ENCODE data around the gene PHACTR3. TPM values are rescaled to one million over a fixed set of nuclear protein-coding genes. Genes with fewer than 3 reads are reported as not detected.

PHACTR3 gene
- total RNA-seq, 1 experiment from 2014 or later, result not detected

DNA sequence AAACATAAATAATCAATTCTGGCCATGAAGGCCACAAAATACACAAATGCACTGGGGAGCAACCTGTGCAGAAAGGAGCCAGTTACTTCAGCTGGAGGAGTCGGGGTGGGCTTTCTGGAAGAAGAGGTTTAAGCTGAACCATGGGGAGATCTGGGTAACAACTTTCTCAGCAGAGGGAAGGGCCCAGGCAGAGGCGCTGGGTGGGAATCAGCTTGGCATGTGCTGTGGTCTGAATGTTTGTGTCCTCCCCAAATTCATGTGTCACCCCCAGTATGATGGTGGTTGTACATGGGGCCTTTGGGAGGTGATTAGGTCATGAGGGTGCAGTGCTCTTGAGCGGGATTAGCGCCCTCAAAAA is 221.2 kb downstream of the PHACTR3 start:
- no peak for DNase-seq
- Histone ChIP-seq H3K36me3 (no peaks in the 10 kb centered on the region), H3K4me3 (no peak overlapping the region), H3K27me3 (no peaks in the 10 kb centered on the region), H3K9me3 (no peaks in the 10 kb centered on the region)

- Histone ChIP-seq H3K27me3 (no peaks in the 10 kb centered on the region), H3K4me3 (no peak overlapping the region), H3K36me3 (no peaks in the 10 kb centered on the region), H3K9me3 (no peaks in the 10 kb centered on the region)
- DNase-seq, result no peak
Measured at GRCh38 chr20:59825944-59826759, 221.8 kb downstream of the PHACTR3 start.

DNA sequence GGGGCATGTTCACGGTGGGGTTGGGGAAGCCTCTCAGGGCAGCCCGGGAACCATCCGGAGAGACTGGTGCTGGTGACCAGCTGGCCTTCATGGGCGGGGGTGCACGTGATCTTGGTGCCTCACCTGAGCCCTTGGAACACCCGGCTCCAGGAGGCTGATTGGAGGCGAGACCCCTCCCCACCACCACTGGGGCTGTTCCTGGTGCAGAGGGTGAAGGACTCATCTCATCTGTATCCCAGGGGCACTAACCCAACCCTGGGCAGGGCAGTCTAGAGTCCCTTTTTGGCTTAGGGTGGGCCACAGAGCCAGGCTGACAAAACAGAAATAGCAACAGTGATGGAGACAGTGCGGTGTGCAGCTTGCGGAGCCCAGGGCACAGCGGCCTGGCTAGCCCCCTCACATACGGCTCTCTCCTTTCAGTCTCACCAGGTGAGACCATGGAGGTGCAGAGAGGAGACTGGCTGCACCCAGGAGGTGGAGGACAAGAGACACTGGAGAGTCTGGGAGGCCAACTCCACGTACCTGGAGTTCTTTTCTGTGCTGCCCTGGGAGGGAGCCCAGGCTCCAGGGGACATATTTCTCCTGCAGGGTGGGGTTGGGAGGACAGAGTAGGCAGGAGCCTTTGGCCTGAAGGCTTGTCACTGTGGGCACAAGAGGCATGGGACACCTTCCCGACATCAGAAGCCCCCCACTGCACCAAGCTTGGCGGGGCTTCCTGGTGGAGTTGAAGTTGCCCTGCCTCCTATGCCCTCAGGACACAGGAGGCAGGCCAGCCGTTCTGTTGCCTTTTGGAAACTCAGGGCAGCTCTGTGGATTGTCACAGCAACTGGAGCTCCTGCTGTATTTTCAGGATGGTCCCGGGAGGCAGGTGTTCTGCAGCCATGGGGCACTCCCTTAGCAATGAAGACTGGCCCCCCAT is 223.1 kb downstream of the PHACTR3 start:
- no peak overlapping the region for H3K4me3 ChIP-seq
- no peaks in the 10 kb centered on the region for H3K27me3 ChIP-seq
- DNase-seq, result no peak
- H3K9me3 ChIP-seq, result no peaks in the 10 kb centered on the region
- no peaks in the 10 kb centered on the region for H3K36me3 ChIP-seq

- Histone ChIP-seq H3K36me3 (no peaks in the 10 kb centered on the region), H3K27me3 (no peaks in the 10 kb centered on the region), H3K4me3 (no peak overlapping the region), H3K9me3 (no peaks in the 10 kb centered on the region)
- no peak for DNase-seq
Measured at GRCh38 chr20:59828125-59829053, 224.0 kb downstream of the PHACTR3 start.

DNA sequence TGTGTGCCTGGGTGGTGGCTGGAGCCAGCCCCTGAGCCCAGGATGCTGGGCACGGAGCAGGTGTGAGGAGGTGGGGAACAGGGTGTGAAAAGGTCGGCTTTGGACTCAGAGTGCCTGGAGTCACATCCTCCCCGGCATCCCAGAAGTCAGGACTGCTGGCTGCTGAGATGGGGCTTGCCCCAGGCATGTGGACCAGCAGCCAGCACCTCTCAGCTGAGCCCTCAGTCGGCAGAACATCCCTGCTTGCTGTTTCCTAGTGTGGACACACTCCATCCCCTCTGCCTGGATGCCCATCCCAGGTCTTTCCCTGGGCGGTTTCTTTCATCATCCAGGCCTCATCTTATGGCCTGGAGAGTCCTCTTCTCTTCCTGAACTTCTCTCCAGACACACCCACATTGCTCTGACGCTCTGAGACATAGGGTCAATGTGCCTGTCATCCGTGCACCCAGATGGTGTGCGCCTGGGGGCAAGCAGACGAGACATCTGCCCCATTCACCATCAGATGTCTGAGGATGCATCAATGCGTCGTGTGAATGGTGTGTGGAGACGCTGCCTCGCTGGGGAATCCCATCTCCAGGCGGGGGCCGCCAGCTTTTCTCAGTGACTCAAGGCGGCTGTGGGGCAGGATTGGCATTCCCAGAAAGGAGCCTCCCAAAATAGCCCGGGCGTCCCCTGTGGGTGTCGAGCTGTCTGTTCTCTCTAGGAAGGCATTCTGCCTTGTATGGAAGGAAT is 224.9 kb downstream of the PHACTR3 start:
- DNase-seq, result no peak
- Histone ChIP-seq H3K4me3 (no peak overlapping the region), H3K27me3 (no peaks in the 10 kb centered on the region), H3K9me3 (no peaks in the 10 kb centered on the region), H3K36me3 (no peaks in the 10 kb centered on the region)

DNA sequence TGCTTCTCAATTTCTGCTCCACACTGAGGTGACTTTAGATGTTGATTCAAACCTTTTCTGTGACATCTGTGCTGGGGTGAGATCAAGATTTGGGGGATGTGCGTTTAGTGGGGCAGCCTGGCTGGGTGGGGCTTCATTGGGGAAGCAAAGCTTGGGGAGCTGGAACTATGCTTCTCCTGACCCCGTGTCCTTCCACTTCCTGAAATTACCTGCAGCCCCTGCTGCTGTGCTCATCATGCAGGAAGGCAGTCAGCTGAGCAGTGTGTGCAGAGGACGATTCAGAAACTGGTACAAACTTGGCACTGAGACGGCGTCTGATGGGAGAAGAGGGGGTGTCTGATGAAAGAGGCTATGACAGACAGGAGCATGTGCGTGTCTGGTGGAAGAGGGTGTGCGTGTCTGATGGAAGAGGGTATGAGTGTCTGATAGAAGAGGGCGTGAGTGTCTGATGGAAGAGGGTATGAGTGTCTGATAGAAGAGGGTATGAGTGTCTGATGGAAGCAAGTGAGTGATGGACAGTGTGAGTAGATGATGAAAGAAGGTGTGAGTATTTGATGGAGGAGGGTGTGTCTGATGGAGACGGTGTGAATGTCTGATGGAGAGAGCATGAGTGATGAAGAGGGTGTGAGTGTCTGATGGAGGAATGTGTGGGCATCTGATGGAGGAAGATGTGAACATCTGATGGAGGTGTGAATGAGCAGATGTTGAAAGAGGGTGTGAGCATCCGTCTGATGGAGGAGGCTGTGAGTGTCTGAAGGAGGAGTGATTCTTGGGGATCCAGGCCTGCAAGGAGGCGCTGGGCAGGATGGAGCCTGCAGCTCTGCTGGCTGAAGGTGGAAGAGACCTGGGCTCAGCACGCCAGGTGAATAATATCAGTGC is 225.7 kb downstream of the PHACTR3 start:
- Histone ChIP-seq H3K4me3 (no peak overlapping the region), H3K9me3 (no peaks in the 10 kb centered on the region), H3K36me3 (no peaks in the 10 kb centered on the region), H3K27me3 (no peaks in the 10 kb centered on the region)
- no peak for DNase-seq

DNA sequence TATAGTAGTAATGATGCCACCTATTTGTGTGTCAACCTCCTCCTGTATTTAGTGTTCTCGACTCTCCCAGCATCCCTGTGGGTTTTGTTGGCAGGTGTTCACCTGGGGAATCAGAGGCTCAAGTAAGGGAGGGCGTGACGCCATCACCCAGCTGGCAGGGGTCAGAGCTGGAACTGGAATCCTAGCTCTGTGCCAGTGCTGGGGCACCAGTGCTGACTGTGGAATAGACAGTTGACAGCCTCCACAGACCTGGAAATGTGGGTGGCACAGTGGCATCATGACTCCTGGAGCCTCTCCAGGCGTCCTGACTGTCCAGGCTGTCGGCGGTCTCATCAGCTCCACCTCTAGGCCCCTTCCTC is 226.3 kb downstream of the PHACTR3 start:
- DNase-seq, result no peak
- Histone ChIP-seq H3K27me3 (no peaks in the 10 kb centered on the region), H3K36me3 (no peaks in the 10 kb centered on the region), H3K4me3 (no peak overlapping the region), H3K9me3 (no peaks in the 10 kb centered on the region)

DNA sequence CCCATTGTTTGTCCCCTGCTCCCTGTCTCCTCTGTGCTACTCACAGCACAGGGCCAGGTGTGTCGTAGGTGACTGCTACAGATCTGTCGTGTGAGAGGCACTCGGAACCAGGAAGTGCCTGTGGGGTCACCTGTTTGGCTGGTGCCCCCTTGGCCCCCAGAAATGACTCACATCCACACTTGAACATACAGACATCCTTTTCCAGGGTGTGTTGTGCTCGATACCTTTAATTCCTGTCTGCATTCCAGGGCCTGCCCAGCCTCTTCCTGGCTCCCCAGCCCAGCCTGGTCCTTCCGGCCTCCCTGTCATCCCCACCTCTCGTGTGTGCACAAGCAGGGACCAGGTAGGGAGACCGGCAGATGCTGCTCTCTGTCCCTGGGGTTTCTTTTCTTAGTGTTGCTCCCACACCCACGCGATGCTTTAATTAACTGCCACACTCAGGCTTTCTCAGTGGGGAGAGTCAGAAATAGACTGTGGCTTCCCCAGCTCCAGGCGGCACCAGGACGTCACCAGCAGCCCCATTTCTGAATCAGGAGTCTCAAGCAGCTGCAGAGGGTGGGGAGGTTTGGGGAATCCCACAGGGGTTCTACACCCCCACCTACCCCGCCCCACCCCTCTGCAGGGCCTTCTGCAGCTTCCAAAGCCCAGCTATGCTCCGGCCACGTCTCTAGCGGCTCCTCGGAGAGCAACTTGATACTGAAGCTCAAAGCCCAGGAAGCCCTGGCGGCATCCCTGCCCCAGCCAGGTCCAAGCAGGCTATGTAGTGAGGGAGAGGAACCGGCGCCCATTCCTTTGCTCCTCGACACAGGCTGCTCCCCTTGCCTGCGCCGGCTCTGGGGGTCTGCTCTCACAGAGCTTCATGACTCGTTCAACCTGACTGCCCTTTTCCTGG is 226.9 kb downstream of the PHACTR3 start:
- Histone ChIP-seq H3K4me3 (no peak overlapping the region), H3K36me3 (no peaks in the 10 kb centered on the region), H3K9me3 (no peaks in the 10 kb centered on the region), H3K27me3 (no peaks in the 10 kb centered on the region)
- DNase-seq, result no peak

DNA sequence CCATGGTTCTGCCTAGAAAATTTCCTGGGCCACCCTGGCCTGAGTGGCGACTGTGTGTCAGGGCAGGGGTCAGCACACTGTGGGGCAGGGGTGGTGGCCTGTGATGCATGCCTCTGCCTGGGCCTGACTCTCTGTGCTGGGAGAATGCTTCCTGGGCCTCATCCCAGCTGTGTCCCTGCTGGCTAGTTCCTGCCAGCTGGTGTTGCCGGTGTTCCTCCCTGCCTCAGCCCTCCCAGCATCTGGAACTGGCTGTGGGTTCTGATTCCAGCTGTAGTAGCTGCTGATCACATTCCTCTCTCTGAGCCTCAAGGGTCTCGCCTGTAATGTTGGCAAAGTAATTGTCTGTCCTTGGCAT is 227.6 kb downstream of the PHACTR3 start:
- H3K27me3 ChIP-seq, result no peaks in the 10 kb centered on the region
- no peak for DNase-seq
- H3K4me3 ChIP-seq, result no peak overlapping the region
- H3K9me3 ChIP-seq, result no peaks in the 10 kb centered on the region
- H3K36me3 ChIP-seq, result no peaks in the 10 kb centered on the region

DNA sequence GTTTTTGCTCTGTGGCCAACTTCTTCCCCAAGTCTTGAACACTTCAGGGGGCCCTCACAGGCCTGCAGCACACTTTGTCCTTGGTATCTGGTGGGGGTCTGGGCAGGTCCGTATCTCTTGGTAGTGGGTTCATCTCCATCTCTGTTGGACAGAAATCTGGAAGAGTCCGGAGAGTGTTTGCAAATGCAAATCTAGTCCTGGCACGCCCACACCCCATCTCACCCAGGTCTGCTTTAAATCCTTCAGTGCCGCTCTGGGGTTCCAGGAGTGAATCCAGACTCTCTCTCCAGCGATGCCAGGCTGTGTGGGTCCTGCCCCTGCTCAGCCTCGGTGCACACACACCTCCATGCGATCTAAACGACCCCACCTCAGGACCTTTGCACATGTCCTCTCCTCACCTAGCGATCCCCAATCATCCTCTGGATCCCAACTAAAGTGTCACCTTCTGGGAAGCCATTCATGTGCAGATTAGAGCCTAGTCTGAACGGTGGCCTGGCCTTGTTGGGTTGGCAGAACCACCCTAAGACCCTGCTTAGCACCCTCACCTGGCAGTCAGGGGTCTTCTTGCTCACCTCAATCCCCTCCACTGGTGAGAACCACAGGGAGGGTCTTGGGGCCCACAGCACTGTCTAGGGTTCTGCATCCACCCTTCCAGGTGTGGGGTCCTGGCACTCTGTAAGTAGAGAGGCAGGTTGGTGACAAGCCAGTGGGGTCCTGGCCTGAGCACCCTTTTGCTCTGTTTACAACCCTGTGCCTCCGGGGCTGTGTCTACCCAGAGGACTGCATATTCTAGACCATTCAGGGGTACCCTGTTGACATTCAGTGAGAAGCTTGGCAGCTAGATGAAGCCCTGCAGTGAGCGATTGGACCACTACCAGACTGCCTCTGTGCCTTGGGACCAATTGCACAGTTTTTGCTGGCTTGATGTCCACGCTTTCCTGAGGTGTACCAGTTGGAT is 228.3 kb downstream of the PHACTR3 start:
- no peak for DNase-seq
- no peaks in the 10 kb centered on the region for H3K27me3 ChIP-seq
- H3K4me3 ChIP-seq, result no peak overlapping the region
- H3K36me3 ChIP-seq, result no peaks in the 10 kb centered on the region
- no peaks in the 10 kb centered on the region for H3K9me3 ChIP-seq

- Histone ChIP-seq H3K27me3 (no peaks in the 10 kb centered on the region), H3K4me3 (no peak overlapping the region), H3K36me3 (no peaks in the 10 kb centered on the region), H3K9me3 (no peaks in the 10 kb centered on the region)
- DNase-seq, result peak; percentile 29
Measured at GRCh38 chr20:59835057-59835447, 230.7 kb downstream of the PHACTR3 start.

DNA sequence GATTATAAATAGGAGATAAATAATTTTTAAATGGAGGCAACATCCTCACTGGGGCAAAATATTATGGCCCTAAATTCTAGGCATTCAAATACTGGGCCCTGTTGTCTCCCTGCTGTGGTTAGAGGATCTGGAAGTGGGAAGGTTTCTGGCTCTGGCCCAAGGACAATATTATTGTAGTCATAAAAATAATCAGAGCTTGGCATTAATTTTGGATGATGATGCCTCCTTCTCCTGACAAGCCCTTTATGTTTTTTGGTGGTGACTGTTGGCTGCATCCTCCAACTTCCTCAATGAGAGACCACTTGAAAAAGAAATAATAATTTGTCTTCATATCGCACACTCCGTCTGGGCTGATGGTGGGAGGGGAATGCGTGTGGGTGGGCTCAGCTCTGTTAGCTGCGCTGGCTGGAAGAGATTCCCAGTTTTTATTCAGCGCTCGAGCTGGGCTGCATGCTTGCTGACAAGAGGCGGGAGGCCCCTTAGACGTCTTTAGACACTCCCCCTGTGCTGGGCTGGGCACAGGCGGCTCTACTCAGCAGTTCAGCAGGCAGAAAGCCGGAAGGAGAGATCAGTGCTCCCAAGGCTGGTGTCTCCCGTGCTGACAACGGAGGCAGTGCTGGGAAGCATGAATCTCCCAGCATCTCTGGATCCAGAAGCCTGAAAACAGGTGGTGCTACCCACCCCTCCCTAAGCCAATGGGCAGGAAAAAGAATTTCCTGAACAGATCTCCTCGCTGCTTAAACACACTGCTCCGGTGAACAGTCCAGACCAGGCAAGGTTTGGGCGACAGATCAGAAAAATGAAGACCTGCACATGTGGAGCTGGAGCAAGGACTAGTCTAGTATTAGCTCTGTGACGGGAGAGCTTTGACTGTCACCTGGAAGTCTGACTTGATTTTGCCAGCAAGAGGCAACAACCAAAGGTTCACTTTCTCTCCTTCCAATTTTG is 231.4 kb downstream of the PHACTR3 start:
- no peaks in the 10 kb centered on the region for H3K27me3 ChIP-seq
- DNase-seq, result peak; percentile 70
- H3K9me3 ChIP-seq, result no peaks in the 10 kb centered on the region
- H3K4me3 ChIP-seq, result peak overlapping the region; percentile 3; the same call in 1 of the 2 replicates
- H3K36me3 ChIP-seq, result no peaks in the 10 kb centered on the region

GRCh38 chr20:59836767-59837166 is 232.4 kb downstream of the PHACTR3 start:
- Histone ChIP-seq H3K36me3 (no peaks in the 10 kb centered on the region), H3K27me3 (no peaks in the 10 kb centered on the region), H3K4me3 (no peak overlapping the region), H3K9me3 (no peaks in the 10 kb centered on the region)
- DNase-seq, result no peak

All from MG63 (cell line).